ENCODE measurements around the gene GRAP2. TPM values are rescaled to one million over a fixed set of nuclear protein-coding genes. Genes with fewer than 3 reads are reported as not detected.

Gene GRAP2
- total and polyA plus RNA-seq, 9 of the 15 experiments (the other 6 are each of a cell fraction or from before 2014, with no cell fraction given) = 4.8 to 88.7 (median 60.4) TPM

- TF ChIP-seq RBBP5 (IDR thresholded peaks at IDR 0.05; ENCODE audit: borderline replicate concordance, insufficient read depth, low read length, poor library complexity, severe bottlenecking) (peak; percentile 50), ZMIZ1 (IDR thresholded peaks at IDR 0.05; ENCODE audit: low read depth in 2 of 2, low read length in 2 of 2) (peak in 1 of 2 experiments; percentile 64; a peak in 1 of 4 replicates), MBD2 (IDR thresholded peaks at IDR 0.05; ENCODE audit: borderline replicate concordance, low read depth) (peak; percentile 64), TRIM25 (IDR thresholded peaks at IDR 0.05; ENCODE audit: borderline replicate concordance) (no peak), ZBTB34 (CRISPR knock-in tag; IDR thresholded peaks at IDR 0.05) (no peak), TSHZ1 (CRISPR knock-in tag; IDR thresholded peaks at IDR 0.05) (no peak), PRDM10 (IDR thresholded peaks at IDR 0.05; ENCODE audit: partially characterized antibody) (peak; percentile 92), KLF10 (CRISPR knock-in tag; IDR thresholded peaks at IDR 0.05) (no peak)
Observed at GRCh38 chr22:39960791-39961746, 60.2 kb downstream of the GRAP2 start (continued).

All from K562 (cell line).